Lower leg skin (tissue), 4 donors: ENCODE measurements around the gene NPAS1. TPM values are rescaled to one million over a fixed set of nuclear protein-coding genes. Genes with fewer than 3 reads are reported as not detected.
"Not testable (repeated sequence)": the region's sequence is repeated elsewhere in the genome, so short reads cannot be mapped to it uniquely, and the experiment has no call there.

Source experiments
- DNase-seq, 2 donors: peaks; one replicate each; pipeline ENCODE4 v3.0.0-alpha.2; 2019; ENCODE audit warnings: low spot score in 2 of 2
- H3K4me3 ChIP-seq: fragments of 200-600 bp; sonication (generic); 2 replicates; pipeline ENCODE4 v1.5.1; 2017; ENCODE audit warnings: mild to moderate bottlenecking, low read depth; ENCODE audit not compliant: poor library complexity, severe bottlenecking
- POLR2A ChIP-seq, 2 donors: fragments of 450-650 bp; IDR thresholded peaks; one replicate each; pipeline ENCODE4 v1.6.1; 2016 to 2017; ENCODE audit warnings: antibody characterized with exemption in 2 of 2, mild to moderate bottlenecking in 1 of 2, moderate library complexity in 1 of 2
- WGBS, 2 donors: methylation state at CpG; one replicate each; pipeline ENCODE4 v1.1.5; 2018; 5-methylcytosine and 5-hydroxymethylcytosine counted together
- intact Hi-C: fragments of 100-400 bp; cut with DNase I; formaldehyde crosslinking; loops from one replicate; pipeline ENCODE4 v1.15.0; 2023; ENCODE audit warnings: low total_unique reads
- total RNA-seq, 4 donors: library from RNA; depleted of rRNA; stranded (reverse); fragments of >200 nt; gene quantifications; one replicate each; pipeline ENCODE4 v1.1.0, GENCODE V29; 2016
- TF ChIP-seq, protein P1 (sequence below), 3 donors: fragments of 450-650 bp; IDR thresholded peaks; one replicate each; pipeline ENCODE4 v1.5.1; 2016; ENCODE audit warnings: antibody characterized with exemption in 3 of 3, mild to moderate bottlenecking in 3 of 3, moderate library complexity in 2 of 3

The NPAS1 gene
- total RNA-seq, 4 donors from 2014 or later: 5.7 to 24.3 (median 12.6) TPM

- no peak overlapping the region for H3K4me3 ChIP-seq
- intact Hi-C loops: loop anchor here (10.0 kb wide), 1 partner anchor 252 kb away; no protein-coding TSS in a partner anchor
- DNase-seq: no peak
- WGBS, 2 donors: 59 to 68% methylated on average over 8 of the region's 8 CpGs
- TF ChIP-seq POLR2A (IDR thresholded peaks at IDR 0.05): no peak
- TF ChIP-seq, protein P1, sequence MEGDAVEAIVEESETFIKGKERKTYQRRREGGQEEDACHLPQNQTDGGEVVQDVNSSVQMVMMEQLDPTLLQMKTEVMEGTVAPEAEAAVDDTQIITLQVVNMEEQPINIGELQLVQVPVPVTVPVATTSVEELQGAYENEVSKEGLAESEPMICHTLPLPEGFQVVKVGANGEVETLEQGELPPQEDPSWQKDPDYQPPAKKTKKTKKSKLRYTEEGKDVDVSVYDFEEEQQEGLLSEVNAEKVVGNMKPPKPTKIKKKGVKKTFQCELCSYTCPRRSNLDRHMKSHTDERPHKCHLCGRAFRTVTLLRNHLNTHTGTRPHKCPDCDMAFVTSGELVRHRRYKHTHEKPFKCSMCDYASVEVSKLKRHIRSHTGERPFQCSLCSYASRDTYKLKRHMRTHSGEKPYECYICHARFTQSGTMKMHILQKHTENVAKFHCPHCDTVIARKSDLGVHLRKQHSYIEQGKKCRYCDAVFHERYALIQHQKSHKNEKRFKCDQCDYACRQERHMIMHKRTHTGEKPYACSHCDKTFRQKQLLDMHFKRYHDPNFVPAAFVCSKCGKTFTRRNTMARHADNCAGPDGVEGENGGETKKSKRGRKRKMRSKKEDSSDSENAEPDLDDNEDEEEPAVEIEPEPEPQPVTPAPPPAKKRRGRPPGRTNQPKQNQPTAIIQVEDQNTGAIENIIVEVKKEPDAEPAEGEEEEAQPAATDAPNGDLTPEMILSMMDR (IDR thresholded peaks at IDR 0.05): no peak
These were observed 13.1 kb upstream of the NPAS1 start for GRCh38 chr19:47006496-47006895.

DNA sequence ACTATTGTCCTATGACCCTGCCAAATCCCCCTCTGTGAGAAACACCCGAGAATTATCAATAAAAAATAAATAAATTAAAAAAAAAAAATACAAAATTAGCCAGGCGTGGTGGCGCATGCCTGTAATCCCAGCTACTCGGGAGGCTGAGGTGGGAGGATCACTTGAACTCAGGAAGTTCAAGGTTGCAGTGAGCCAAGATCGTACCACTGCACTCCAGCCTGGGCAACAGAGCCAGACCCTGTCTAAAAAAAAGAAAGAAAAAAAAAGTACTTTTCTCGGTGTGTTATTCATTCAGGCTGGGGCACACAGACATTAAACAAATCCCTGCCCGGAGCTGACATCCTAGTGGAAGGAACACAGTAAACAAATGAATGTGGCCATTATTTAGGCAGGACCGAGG is 9.1 kb upstream of the NPAS1 start:
- not testable (repeated sequence) for DNase-seq, H3K4me3 ChIP-seq
- WGBS, 2 donors: 77 to 88% methylated on average over 8 of the region's 8 CpGs
- intact Hi-C loops: loop anchor here (10.0 kb wide), 1 partner anchor 114 kb away; no protein-coding TSS in a partner anchor

- no peak for TF ChIP-seq POLR2A (IDR thresholded peaks at IDR 0.05)
- H3K4me3 ChIP-seq: no peak overlapping the region
- no peak for DNase-seq
- WGBS, 2 donors: 14 to 15% methylated on average over 8 of the region's 8 CpGs
- intact Hi-C loops: loop anchor here (10.0 kb wide), 1 partner anchor 112 kb away; no protein-coding TSS in a partner anchor
These were observed 7.0 kb upstream of the NPAS1 start for GRCh38 chr19:47012617-47013016.

DNA sequence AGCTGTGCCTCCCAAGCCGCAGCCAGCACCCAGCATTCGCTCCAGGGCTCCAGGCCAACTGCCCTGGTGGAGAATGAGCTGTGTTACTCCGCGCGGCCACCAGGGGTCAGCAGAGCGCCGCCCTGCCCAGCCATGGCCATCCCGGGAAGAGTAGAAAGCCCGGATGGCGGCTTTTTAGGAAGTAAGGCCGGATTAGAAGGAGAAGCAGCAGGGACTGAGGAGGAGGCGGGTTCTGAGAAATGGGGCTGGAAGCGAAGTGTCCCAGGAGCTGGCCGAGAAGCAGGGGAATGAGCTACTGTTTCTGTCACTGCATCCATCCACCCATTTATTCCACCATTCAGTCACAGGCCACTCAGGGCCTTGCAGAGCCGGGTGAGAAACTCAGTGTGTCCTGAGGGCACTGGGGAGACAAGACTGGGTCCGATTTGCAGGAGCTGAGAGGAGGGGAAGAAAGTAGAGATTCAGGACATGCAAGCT is 6.6 kb upstream of the NPAS1 start:
- no peak overlapping the region for H3K4me3 ChIP-seq
- intact Hi-C loops: loop anchor here (10.0 kb wide), 1 partner anchor 112 kb away; no protein-coding TSS in a partner anchor
- 8 to 12% methylated on average over 16 of the region's 16 CpGs for WGBS, 2 donors
- TF ChIP-seq, protein P1 (IDR thresholded peaks at IDR 0.05): peak in 1 of 3 donors; percentile 85
- no peak for TF ChIP-seq POLR2A (IDR thresholded peaks at IDR 0.05)
- peak; percentile 59 to 96 for DNase-seq

- intact Hi-C loops: loop anchor here (10.0 kb wide), 1 partner anchor 106 kb away; no protein-coding TSS in a partner anchor
- H3K4me3 ChIP-seq: no peak overlapping the region
- TF ChIP-seq, protein P1 (IDR thresholded peaks at IDR 0.05): no peak
- no peak for TF ChIP-seq POLR2A (IDR thresholded peaks at IDR 0.05)
- DNase-seq: no peak
- WGBS, 2 donors: 52 to 56% methylated on average over 13 of the region's 13 CpGs
These were observed 714 bp upstream of the NPAS1 start for GRCh38 chr19:47018923-47019322.

DNA sequence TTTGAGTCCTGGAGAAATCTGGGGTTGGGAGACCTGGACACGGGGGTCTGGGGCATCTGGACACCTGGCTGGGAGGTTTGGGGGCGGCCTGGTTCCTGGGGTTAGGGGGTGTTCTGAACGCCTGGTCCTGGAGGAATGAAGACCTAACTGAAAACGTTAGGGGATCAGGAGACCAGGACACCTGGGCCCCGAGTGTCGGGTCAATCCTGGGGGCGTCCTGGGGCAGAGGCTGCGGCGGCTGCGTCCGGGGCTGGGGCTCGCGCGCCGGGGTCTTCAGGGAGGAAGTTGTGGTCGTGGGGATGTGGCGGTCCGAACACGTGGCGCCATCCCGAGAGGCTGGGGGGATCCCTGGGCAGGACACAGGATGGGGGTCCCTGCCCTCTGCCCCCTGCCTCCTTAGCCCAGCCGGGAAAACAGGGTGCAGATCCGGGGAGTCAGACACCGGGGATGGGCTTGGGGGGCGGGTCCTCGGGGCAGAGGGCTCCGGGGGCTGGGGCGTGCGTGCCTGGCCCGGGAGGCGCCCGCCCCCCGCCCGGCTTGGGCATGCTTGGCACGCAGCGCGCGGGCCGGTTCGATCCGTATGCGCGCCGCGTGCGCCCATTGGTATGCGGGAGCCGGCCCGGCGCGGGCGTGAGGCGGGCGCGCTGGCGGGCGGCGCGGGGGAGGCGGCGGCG is 632 bp downstream of the NPAS1 start:
- no peak overlapping the region for H3K4me3 ChIP-seq
- TF ChIP-seq, protein P1 (IDR thresholded peaks at IDR 0.05): no peak
- TF ChIP-seq POLR2A (IDR thresholded peaks at IDR 0.05): no peak
- DNase-seq: no peak
- intact Hi-C loops: no loop called here
- WGBS, 2 donors: 2 to 4% methylated on average over 10 to 19 of the region's 62 CpGs
